ENCODE measurements around the gene HK1. TPM values are rescaled to one million over a fixed set of nuclear protein-coding genes. Genes with fewer than 3 reads are reported as not detected.

HK1 gene
- total and polyA plus RNA-seq, 9 donors = 19.7 to 40.8 (median 30.6) TPM

DNA sequence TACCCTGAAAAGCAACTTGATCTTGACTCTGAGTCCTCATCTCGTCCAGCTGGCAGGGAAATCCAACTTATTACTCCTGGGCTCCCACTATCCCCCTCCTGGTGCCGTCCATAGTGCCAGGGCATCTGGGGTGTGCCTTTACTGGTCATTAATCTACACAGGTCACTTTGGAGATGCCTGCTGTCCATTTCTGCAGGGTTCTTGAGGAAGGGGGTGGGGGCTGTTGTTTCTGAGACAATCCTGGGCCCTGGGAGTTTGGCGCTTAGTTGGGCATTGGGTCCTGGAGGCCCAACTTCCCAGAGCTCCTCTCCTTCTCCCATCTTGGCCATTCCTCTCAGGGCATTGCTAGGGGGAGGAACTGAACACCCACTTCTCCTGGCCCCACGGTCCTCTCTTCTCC lies 144.4 kb downstream of the HK1 start:
- Histone ChIP-seq H3K4me1 (ENCODE audit: control insufficient read depth, insufficient read depth, low read length) (no peaks in the 10 kb centered on the region), H3K27ac (ENCODE audit: low read length) (no peak overlapping the region), H3K27me3 (ENCODE audit: control insufficient read depth, insufficient read depth, low read length) (peaks cover 2% of the 10 kb centered on the region), H3K36me3 (ENCODE audit: control insufficient read depth, insufficient read depth, low read length) (no peaks in the 10 kb centered on the region), H3K9me3 (replicated peaks; ENCODE audit: control insufficient read depth, low read depth, low read length) (no peaks in the 10 kb centered on the region), H3K4me3 (ENCODE audit: low read length) (no peak overlapping the region)
- DNase-seq = no peak
- 38% methylated on average over 2 of the region's 4 CpGs for WGBS (ENCODE audit: insufficient coverage)

DNA sequence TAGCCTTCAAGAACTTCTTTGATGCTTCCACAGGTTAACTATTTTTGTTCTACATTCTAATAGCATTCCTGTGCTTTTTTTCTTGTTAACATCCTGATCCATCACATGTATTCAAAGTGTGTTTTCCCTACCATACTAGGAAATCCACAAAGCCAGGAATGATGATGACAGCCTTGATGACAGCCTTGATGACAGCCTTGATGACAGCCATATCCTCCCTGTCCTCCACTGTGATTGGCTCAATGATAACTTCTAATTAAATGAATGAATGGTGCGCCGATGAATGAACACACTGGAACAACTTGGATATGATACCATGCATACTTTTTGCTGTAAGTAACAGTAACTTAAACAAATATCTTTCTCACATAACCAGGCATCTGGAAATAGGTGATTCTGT lies 146.7 kb downstream of the HK1 start:
- DNase-seq = no peak
- Histone ChIP-seq H3K27ac (ENCODE audit: low read length) (no peak overlapping the region), H3K4me1 (ENCODE audit: control insufficient read depth, insufficient read depth, low read length) (no peaks in the 10 kb centered on the region), H3K36me3 (ENCODE audit: control insufficient read depth, insufficient read depth, low read length) (no peaks in the 10 kb centered on the region), H3K9me3 (replicated peaks; ENCODE audit: control insufficient read depth, low read depth, low read length) (no peaks in the 10 kb centered on the region), H3K4me3 (ENCODE audit: low read length) (no peak overlapping the region), H3K27me3 (ENCODE audit: control insufficient read depth, insufficient read depth, low read length) (peaks cover 2% of the 10 kb centered on the region)
- no CpG with 5 or more reads among the region's 2 CpGs for WGBS (ENCODE audit: insufficient coverage)

DNA sequence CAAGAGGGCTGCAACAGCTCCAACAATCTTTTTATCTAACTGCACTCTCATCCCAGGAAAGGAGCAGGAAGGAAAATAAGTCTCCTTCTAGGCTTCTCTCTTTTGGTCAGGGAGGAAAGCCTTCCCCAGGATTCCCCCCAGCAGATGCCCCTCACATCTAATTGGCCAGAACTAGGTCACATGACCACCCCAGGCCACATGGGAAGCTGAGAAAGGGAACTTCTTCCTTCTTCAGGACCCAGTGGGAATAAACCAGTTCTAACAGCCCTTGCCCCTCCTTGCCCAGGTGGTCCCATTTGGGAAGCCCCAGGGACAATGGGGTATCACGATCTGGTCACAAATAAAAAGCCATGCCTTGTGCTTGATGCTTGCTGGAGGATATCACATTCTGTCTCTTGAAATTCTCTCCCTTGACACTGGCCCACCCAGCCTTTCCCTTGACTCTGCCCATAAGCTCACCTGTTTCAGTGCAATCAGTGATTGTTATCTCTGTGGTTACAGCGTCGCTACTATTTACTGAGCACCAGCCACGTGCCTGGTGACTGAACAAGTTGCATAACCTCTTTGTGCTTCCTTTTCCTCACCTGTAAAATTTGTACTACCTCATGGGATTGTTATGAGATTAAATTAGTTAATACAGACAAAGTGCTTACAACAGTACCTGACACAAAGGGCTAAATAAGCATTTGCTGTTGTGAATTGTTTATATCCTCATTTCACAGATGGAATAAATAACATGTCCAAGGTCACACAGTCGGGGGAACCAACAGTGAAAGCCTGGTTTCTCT lies 147.4 kb downstream of the HK1 start:
- Histone ChIP-seq H3K4me3 (ENCODE audit: low read length) (no peak overlapping the region), H3K9me3 (replicated peaks; ENCODE audit: control insufficient read depth, low read depth, low read length) (no peaks in the 10 kb centered on the region), H3K27ac (ENCODE audit: low read length) (no peak overlapping the region), H3K4me1 (ENCODE audit: control insufficient read depth, insufficient read depth, low read length) (no peaks in the 10 kb centered on the region), H3K36me3 (ENCODE audit: control insufficient read depth, insufficient read depth, low read length) (no peaks in the 10 kb centered on the region), H3K27me3 (ENCODE audit: control insufficient read depth, insufficient read depth, low read length) (peaks cover 2% of the 10 kb centered on the region)
- DNase-seq = no peak
- WGBS (ENCODE audit: insufficient coverage) = 82% methylated on average over 1 of the region's 5 CpGs

DNA sequence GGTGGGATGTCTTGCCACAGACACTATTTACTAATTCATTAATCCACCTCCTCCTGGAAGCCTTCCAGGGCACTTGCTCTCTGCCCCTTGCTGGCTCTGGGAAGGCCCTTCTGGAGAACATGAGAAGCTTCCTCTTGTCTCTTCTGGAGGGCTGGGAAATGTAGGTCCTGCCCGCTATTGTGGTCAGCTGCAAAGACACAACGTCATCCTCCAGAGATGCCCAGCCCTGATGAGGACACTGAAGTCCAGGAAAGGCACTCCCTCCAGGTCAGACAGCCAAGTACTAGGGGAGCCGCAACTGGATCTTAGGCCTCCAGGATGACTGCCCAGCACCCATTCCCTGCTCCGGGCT lies 148.1 kb downstream of the HK1 start:
- H3K27ac ChIP-seq (ENCODE audit: low read length) = no peak overlapping the region
- WGBS (ENCODE audit: insufficient coverage) = 87% methylated on average over 4 of the region's 4 CpGs
- H3K4me1 ChIP-seq (ENCODE audit: control insufficient read depth, insufficient read depth, low read length) = no peaks in the 10 kb centered on the region
- H3K27me3 ChIP-seq (ENCODE audit: control insufficient read depth, insufficient read depth, low read length) = peaks cover 2% of the 10 kb centered on the region
- no peaks in the 10 kb centered on the region for H3K36me3 ChIP-seq (ENCODE audit: control insufficient read depth, insufficient read depth, low read length)
- no peak for DNase-seq
- H3K4me3 ChIP-seq (ENCODE audit: low read length) = no peak overlapping the region
- no peaks in the 10 kb centered on the region for H3K9me3 ChIP-seq (replicated peaks; ENCODE audit: control insufficient read depth, low read depth, low read length)

DNA sequence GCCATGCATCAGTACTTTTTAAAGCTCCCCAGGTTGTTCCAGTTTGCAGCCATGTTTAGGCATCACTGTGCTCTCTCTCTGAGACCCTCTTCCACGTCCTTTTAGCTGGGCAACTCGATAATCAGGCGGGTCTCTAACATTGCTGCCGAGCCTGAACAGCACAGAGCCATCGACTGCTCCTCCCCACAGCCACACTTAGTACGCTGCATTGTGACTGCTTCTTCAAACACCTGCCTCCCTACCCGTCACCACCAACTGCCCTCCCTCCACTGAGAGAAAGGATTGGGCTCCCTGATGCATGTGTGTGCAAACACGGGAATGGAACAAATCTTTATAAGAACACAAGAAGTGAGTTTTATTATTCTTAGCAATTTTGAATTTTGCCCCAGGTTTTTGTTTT lies 149.9 kb downstream of the HK1 start:
- WGBS (ENCODE audit: insufficient coverage) = 65% methylated on average over 4 of the region's 8 CpGs
- Histone ChIP-seq H3K9me3 (replicated peaks; ENCODE audit: control insufficient read depth, low read depth, low read length) (no peaks in the 10 kb centered on the region), H3K4me3 (ENCODE audit: low read length) (no peak overlapping the region)

DNA sequence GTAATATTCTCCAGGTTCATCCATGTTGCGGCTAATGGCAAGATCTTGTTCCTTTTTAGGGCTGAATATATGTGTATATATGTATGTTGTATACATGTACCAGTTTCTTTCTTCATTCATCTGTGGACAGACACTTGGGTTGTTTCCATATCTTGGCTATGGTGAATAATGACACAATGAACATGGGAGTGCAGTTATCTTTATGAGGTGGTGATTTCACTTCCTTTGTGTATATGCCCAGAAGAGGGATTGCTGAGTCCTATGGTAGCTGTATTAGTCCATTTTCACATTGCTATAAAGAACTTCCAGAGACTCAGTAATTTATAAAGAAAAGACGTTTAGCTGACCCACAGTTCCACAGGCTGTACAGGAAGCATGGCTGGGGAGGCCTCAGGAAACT lies 155.9 kb downstream of the HK1 start:
- H3K27ac ChIP-seq (ENCODE audit: low read length) = no peak overlapping the region
- no peak for DNase-seq
- no peaks in the 10 kb centered on the region for H3K36me3 ChIP-seq (ENCODE audit: control insufficient read depth, insufficient read depth, low read length)
- no peaks in the 10 kb centered on the region for H3K9me3 ChIP-seq (replicated peaks; ENCODE audit: control insufficient read depth, low read depth, low read length)
- H3K4me3 ChIP-seq (ENCODE audit: low read length) = no peak overlapping the region
- peaks cover 38% of the 10 kb centered on the region for H3K4me1 ChIP-seq (ENCODE audit: control insufficient read depth, insufficient read depth, low read length)
- no peaks in the 10 kb centered on the region for H3K27me3 ChIP-seq (ENCODE audit: control insufficient read depth, insufficient read depth, low read length)
- WGBS (ENCODE audit: insufficient coverage) = no CpG with 5 or more reads among the region's 2 CpGs

More for the DNA sequence above, 149.9 kb downstream of the HK1 start:
- Histone ChIP-seq H3K36me3 (ENCODE audit: control insufficient read depth, insufficient read depth, low read length) (no peaks in the 10 kb centered on the region), H3K27ac (ENCODE audit: low read length) (no peak overlapping the region), H3K4me1 (ENCODE audit: control insufficient read depth, insufficient read depth, low read length) (no peaks in the 10 kb centered on the region), H3K27me3 (ENCODE audit: control insufficient read depth, insufficient read depth, low read length) (no peaks in the 10 kb centered on the region)
- DNase-seq = no peak

DNA sequence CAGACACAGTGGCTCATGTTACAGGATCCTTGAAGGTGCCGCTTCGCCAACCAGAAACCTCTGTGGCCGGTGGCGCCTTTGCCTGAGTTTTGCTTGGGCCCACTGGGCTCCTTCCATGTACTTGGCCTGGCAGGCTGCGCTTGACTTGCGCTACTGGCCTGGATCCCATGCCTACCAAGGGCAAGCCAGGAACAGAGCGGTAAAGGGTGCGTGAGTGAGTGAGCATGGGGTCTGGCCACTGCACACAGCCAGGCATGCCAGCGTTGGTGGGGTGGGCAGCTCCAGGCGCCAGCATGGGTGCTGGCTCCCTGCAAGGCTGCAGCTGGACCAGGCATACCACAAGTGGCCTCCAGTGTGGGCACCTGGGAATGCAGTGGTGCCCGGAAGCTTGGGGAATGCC lies 156.6 kb downstream of the HK1 start:
- peaks cover 46% of the 10 kb centered on the region for H3K4me1 ChIP-seq (ENCODE audit: control insufficient read depth, insufficient read depth, low read length)
- no peaks in the 10 kb centered on the region for H3K9me3 ChIP-seq (replicated peaks; ENCODE audit: control insufficient read depth, low read depth, low read length)
- no peaks in the 10 kb centered on the region for H3K36me3 ChIP-seq (ENCODE audit: control insufficient read depth, insufficient read depth, low read length)
- no peaks in the 10 kb centered on the region for H3K27me3 ChIP-seq (ENCODE audit: control insufficient read depth, insufficient read depth, low read length)
- WGBS (ENCODE audit: insufficient coverage) = 96% methylated on average over 11 of the region's 11 CpGs
- H3K27ac ChIP-seq (ENCODE audit: low read length) = no peak overlapping the region
- DNase-seq = no peak
- no peak overlapping the region for H3K4me3 ChIP-seq (ENCODE audit: low read length)

DNA sequence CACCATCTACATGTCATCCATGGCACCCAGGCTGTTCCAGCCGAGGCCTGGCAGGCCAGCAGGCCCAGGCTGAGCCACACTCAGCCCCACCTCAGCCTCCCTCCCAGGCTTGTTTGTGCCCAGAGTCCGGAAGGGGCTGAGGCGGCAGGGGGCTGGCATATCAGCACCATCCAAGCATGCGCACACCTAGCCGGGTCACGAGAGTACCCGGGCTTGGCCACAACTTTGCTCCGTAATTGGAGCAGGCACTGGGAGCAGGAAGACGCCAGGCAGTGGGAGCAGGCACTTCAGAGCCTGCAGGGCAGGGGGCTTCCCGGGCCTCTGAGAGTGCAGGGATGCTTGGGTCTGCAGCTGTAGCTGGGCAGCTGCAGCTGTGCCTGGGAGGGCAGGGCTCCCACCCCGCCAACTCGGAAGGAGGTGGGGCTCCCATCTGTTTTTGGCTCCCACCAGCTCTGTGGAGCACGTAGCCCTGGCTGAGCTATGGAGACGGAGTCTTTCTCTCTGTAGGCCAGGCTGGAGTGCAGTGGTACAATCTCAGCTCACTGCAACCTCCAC lies 157.7 kb downstream of the HK1 start:
- Histone ChIP-seq H3K4me1 (ENCODE audit: control insufficient read depth, insufficient read depth, low read length) (peaks cover 46% of the 10 kb centered on the region), H3K27ac (ENCODE audit: low read length) (peak overlapping the region; percentile 72), H3K4me3 (ENCODE audit: low read length) (no peak overlapping the region), H3K36me3 (ENCODE audit: control insufficient read depth, insufficient read depth, low read length) (no peaks in the 10 kb centered on the region), H3K9me3 (replicated peaks; ENCODE audit: control insufficient read depth, low read depth, low read length) (no peaks in the 10 kb centered on the region), H3K27me3 (ENCODE audit: control insufficient read depth, insufficient read depth, low read length) (no peaks in the 10 kb centered on the region)
- DNase-seq = peak; percentile 72
- 79% methylated on average over 14 of the region's 14 CpGs for WGBS (ENCODE audit: insufficient coverage)

DNA sequence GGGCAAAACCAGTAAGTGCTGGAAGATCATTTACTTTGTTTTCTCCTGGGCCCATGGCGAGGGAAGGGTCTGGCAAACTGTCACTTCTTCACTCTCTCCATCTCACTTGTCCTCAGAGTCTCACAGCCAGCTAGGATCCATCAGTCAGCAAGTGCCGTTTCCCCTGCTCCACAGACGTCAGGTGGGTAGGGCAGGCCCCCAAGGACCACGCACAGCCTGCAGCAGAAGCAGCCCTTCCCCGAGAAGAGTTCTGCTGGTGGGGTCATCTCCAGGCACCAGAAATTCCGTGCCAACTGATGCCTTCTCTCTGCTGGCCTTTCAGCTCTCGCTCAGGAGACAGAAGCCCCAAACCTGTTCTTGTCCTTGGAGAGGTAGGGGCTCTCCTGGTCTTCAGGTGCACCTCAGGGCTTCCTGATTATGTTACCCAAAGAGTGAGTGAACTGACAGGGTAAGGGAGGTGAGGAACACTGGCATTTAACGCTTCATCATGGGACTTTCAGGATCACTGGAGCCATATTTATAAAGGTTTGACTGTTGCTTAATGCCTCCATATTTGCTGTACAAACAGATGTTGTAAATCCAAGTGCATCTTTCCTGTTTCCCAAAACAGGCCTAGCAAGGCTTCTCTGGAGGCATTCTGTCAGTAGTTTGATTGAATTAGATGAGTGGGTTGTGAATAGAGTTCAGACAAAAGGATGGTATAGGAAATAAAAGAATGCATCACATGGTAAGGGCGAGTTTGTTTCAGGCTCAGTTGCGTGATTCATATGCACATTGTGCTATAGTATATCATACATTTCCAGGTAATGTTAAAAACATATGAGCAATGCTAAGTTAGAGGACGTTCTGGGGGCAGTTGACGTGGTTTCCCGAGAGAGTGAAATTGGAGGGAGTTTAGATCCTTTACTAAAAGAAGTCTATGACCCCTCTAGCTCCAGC lies 159.3 kb downstream of the HK1 start:
- Histone ChIP-seq H3K27ac (ENCODE audit: low read length) (peak overlapping the region; percentile 73), H3K27me3 (ENCODE audit: control insufficient read depth, insufficient read depth, low read length) (no peaks in the 10 kb centered on the region), H3K4me3 (ENCODE audit: low read length) (no peak overlapping the region), H3K36me3 (ENCODE audit: control insufficient read depth, insufficient read depth, low read length) (no peaks in the 10 kb centered on the region), H3K4me1 (ENCODE audit: control insufficient read depth, insufficient read depth, low read length) (peaks cover 46% of the 10 kb centered on the region), H3K9me3 (replicated peaks; ENCODE audit: control insufficient read depth, low read depth, low read length) (no peaks in the 10 kb centered on the region)
- no peak for DNase-seq
- 62% methylated on average over 4 of the region's 13 CpGs for WGBS (ENCODE audit: insufficient coverage)
